Stimulated activated CD8-positive, alpha-beta memory T cell treated with anti-CD3 and anti-CD28 coated beads, Interleukin-15, amount 100 ng/mL, for 48 hours (primary cell): ENCODE results near the gene VSTM2B.
"Not testable (repeated sequence)": the region's sequence is repeated elsewhere in the genome, so short reads cannot be mapped to it uniquely, and the experiment has no call there.

Experiments used
- DNase-seq, 2 donors: peaks; one replicate each; pipeline ENCODE4 v3.0.0-alpha.2; 2020; ENCODE audit warnings: low read depth in 2 of 2

VSTM2B gene

GRCh38 chr19:29530540-29531457 lies 5.0 kb downstream of the VSTM2B start:
- no peak for DNase-seq

GRCh38 chr19:29531458-29532025 lies 5.7 kb downstream of the VSTM2B start:
- no peak for DNase-seq

GRCh38 chr19:29532097-29532496 lies 6.3 kb downstream of the VSTM2B start:
- no peak for DNase-seq

- DNase-seq = no peak
Measured at GRCh38 chr19:29532956-29533355, 7.2 kb downstream of the VSTM2B start.

- no peak for DNase-seq
Measured at GRCh38 chr19:29533578-29534544, 8.1 kb downstream of the VSTM2B start.

GRCh38 chr19:29535214-29535831 lies 9.5 kb downstream of the VSTM2B start:
- no peak for DNase-seq

- no peak for DNase-seq
Measured at GRCh38 chr19:29535984-29536508, 10.3 kb downstream of the VSTM2B start.

GRCh38 chr19:29537181-29537580 lies 11.4 kb downstream of the VSTM2B start:
- no peak for DNase-seq

- DNase-seq = no peak
Measured at GRCh38 chr19:29537601-29538000, 11.8 kb downstream of the VSTM2B start.

- DNase-seq = no peak
Measured at GRCh38 chr19:29538146-29538545, 12.4 kb downstream of the VSTM2B start.

- DNase-seq = no peak
Measured at GRCh38 chr19:29538651-29539050, 12.9 kb downstream of the VSTM2B start.

- no peak for DNase-seq
Measured at GRCh38 chr19:29539131-29539530, 13.3 kb downstream of the VSTM2B start.

- DNase-seq = no peak
Measured at GRCh38 chr19:29539670-29540069, 13.9 kb downstream of the VSTM2B start.

- DNase-seq = no peak
Measured at GRCh38 chr19:29540114-29540513, 14.3 kb downstream of the VSTM2B start.

- DNase-seq = no peak
Measured at GRCh38 chr19:29541473-29542253, 15.9 kb downstream of the VSTM2B start.

GRCh38 chr19:29542327-29542726 lies 16.5 kb downstream of the VSTM2B start:
- no peak for DNase-seq

- DNase-seq = no peak
Measured at GRCh38 chr19:29542776-29543175, 17.0 kb downstream of the VSTM2B start.

GRCh38 chr19:29543381-29543780 lies 17.6 kb downstream of the VSTM2B start:
- DNase-seq = no peak

GRCh38 chr19:29544656-29545360 lies 19.0 kb downstream of the VSTM2B start:
- DNase-seq = no peak

- not testable (repeated sequence) for DNase-seq
Measured at GRCh38 chr19:29545447-29545846, 19.7 kb downstream of the VSTM2B start.
